Measurements from ENCODE around the gene MN1.

Gene MN1

DNA sequence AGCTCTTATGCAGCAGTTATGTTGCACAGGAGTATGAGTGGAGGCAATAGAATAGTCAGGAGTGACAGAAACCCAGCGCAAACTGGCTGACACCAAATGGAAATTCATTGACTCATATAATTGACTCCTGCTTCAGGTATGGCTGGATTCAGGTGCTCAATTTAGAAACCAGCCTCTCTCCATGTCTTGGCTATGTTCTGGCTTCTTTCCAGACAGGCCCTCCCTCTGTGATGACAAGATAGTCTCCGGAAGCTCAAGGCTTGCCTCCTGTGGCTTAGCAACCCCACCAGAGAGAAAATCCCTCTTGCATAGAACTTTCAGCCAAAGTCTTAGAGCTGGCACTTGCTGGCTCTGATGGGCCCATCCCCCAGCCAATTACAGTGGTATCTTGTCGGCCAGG, 28.1 kb upstream of the MN1 start:
- no peaks in the 10 kb centered on the region for H3K9me2 ChIP-seq (replicated peaks; ENCODE audit: control insufficient read depth, low read length)
- H3K9me3 ChIP-seq (ENCODE audit: control insufficient read depth, insufficient read depth, low read length): no peaks in the 10 kb centered on the region
- H3K4me1 ChIP-seq (ENCODE audit: control insufficient read depth, low read length): no peaks in the 10 kb centered on the region
- no peak for TF ChIP-seq EZH2phosphoT487 (IDR thresholded peaks at IDR 0.05; ENCODE audit: borderline replicate concordance, low read length)
- TF ChIP-seq, protein P1, sequence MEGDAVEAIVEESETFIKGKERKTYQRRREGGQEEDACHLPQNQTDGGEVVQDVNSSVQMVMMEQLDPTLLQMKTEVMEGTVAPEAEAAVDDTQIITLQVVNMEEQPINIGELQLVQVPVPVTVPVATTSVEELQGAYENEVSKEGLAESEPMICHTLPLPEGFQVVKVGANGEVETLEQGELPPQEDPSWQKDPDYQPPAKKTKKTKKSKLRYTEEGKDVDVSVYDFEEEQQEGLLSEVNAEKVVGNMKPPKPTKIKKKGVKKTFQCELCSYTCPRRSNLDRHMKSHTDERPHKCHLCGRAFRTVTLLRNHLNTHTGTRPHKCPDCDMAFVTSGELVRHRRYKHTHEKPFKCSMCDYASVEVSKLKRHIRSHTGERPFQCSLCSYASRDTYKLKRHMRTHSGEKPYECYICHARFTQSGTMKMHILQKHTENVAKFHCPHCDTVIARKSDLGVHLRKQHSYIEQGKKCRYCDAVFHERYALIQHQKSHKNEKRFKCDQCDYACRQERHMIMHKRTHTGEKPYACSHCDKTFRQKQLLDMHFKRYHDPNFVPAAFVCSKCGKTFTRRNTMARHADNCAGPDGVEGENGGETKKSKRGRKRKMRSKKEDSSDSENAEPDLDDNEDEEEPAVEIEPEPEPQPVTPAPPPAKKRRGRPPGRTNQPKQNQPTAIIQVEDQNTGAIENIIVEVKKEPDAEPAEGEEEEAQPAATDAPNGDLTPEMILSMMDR (IDR thresholded peaks at IDR 0.05; ENCODE audit: low read depth, low read length, poor library complexity, severe bottlenecking): no peak
- no peak overlapping the region for H3K4me3 ChIP-seq (ENCODE audit: low read length)
- no peaks in the 10 kb centered on the region for H3K27me3 ChIP-seq (ENCODE audit: control insufficient read depth, low read length)
- H3K79me2 ChIP-seq (ENCODE audit: control insufficient read depth, low read length): no peaks in the 10 kb centered on the region
- no peak overlapping the region for H3K4me2 ChIP-seq (ENCODE audit: low read length)
- no peaks in the 10 kb centered on the region for H3F3A ChIP-seq (ENCODE audit: control insufficient read depth, insufficient read depth)
- no peak overlapping the region for H3K27ac ChIP-seq (ENCODE audit: low read depth, low read length)
- H3K36me3 ChIP-seq (ENCODE audit: control insufficient read depth, low read length): no peaks in the 10 kb centered on the region
- H4K20me1 ChIP-seq (ENCODE audit: control insufficient read depth, insufficient read depth, low read depth, low read length): no peaks in the 10 kb centered on the region

DNA sequence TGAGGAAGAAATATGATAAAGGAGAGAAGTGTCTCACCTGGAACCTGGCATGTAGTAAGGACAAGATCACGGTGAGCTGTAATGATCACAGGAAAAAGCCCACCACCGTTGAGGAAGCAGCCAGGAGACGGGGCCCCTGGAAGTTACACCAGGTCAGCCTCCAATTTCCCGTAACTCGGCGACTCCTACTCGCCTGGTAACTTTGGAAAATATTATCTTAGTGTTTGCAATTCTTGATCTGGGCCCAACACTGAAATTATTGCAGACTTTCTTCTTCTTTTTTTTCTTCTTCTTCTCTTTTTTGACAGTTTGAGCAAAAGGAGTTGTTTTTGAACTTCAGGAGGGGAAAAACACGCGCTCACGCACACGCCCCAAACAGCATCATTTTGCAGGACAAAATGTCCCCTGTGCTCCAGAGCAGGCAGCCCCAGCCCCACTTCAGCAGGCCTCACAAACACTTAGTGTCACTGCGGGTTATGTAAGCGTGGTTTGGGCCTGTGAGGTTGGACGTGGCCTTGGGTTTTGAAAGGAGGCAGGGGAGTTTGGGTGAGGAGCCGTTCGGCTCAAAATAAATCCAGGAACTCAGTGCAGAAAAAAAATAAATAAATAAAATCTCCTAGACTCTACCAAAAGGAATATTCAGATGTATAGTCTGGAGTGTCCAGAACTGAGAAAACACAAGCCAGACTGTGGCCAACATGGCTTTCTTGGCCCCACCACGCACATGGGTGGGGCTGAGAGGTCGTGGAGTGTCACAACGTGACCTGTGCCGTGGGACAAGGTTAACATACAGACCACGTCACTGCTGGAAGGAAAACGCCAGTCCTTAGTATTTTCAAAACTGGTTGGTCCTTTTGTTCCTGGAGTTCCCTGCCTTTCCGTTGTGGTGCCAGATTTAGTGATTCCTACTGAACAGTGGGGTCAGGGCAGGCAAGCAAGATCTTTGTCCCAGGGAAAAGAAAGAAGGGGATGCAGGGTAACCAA, 26.3 kb upstream of the MN1 start:
- Histone ChIP-seq H3K36me3 (ENCODE audit: control insufficient read depth, low read length) (no peaks in the 10 kb centered on the region), H3K9me3 (ENCODE audit: control insufficient read depth, insufficient read depth, low read length) (no peaks in the 10 kb centered on the region), H3K27ac (ENCODE audit: low read depth, low read length) (no peak overlapping the region), H3K4me3 (ENCODE audit: low read length) (no peak overlapping the region), H3K4me2 (ENCODE audit: low read length) (no peak overlapping the region), H3F3A (ENCODE audit: control insufficient read depth, insufficient read depth) (no peaks in the 10 kb centered on the region), H3K79me2 (ENCODE audit: control insufficient read depth, low read length) (no peaks in the 10 kb centered on the region), H3K9me2 (replicated peaks; ENCODE audit: control insufficient read depth, low read length) (no peaks in the 10 kb centered on the region), H3K4me1 (ENCODE audit: control insufficient read depth, low read length) (no peaks in the 10 kb centered on the region), H3K27me3 (ENCODE audit: control insufficient read depth, low read length) (no peaks in the 10 kb centered on the region), H4K20me1 (ENCODE audit: control insufficient read depth, insufficient read depth, low read depth, low read length) (no peaks in the 10 kb centered on the region)
- TF ChIP-seq, protein P1 (IDR thresholded peaks at IDR 0.05; ENCODE audit: low read depth, low read length, poor library complexity, severe bottlenecking): no peak
- no peak for TF ChIP-seq EZH2phosphoT487 (IDR thresholded peaks at IDR 0.05; ENCODE audit: borderline replicate concordance, low read length)

DNA sequence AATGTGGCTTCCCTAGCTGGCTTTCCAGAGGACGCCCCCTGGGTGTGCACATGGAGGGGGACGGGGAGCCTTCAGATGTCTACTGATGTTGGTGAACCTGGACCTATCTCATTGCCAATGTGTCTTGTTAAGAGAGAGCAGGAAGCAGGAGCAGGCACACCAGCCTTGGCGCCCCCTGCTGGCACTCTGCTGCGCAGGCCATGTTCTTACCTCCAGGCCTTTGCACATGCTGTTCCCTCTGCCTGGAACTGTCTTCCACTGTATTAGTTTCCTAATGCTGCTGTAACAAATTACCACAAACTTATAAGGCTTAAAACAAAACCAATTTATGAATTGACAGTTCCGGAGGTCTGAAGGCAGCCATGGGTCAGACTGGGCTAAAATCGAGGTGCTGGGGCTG, 23.6 kb upstream of the MN1 start:
- Histone ChIP-seq H3K36me3 (ENCODE audit: control insufficient read depth, low read length) (no peaks in the 10 kb centered on the region), H3K27me3 (ENCODE audit: control insufficient read depth, low read length) (no peaks in the 10 kb centered on the region), H3K4me1 (ENCODE audit: control insufficient read depth, low read length) (no peaks in the 10 kb centered on the region), H3K9me2 (replicated peaks; ENCODE audit: control insufficient read depth, low read length) (no peaks in the 10 kb centered on the region), H3K27ac (ENCODE audit: low read depth, low read length) (no peak overlapping the region), H3K9me3 (ENCODE audit: control insufficient read depth, insufficient read depth, low read length) (no peaks in the 10 kb centered on the region), H3K4me2 (ENCODE audit: low read length) (no peak overlapping the region), H3K79me2 (ENCODE audit: control insufficient read depth, low read length) (no peaks in the 10 kb centered on the region), H4K20me1 (ENCODE audit: control insufficient read depth, insufficient read depth, low read depth, low read length) (no peaks in the 10 kb centered on the region), H3F3A (ENCODE audit: control insufficient read depth, insufficient read depth) (no peaks in the 10 kb centered on the region), H3K4me3 (ENCODE audit: low read length) (no peak overlapping the region)
- TF ChIP-seq, protein P1 (IDR thresholded peaks at IDR 0.05; ENCODE audit: low read depth, low read length, poor library complexity, severe bottlenecking): peak; percentile 79
- TF ChIP-seq EZH2phosphoT487 (IDR thresholded peaks at IDR 0.05; ENCODE audit: borderline replicate concordance, low read length): no peak

Data from DOHH2 (cell line).